ENCODE results near the gene SLC6A12.
"Not testable (repeated sequence)": the region's sequence is repeated elsewhere in the genome, so short reads cannot be mapped to it uniquely, and the experiment has no call there.

Gene SLC6A12

DNA sequence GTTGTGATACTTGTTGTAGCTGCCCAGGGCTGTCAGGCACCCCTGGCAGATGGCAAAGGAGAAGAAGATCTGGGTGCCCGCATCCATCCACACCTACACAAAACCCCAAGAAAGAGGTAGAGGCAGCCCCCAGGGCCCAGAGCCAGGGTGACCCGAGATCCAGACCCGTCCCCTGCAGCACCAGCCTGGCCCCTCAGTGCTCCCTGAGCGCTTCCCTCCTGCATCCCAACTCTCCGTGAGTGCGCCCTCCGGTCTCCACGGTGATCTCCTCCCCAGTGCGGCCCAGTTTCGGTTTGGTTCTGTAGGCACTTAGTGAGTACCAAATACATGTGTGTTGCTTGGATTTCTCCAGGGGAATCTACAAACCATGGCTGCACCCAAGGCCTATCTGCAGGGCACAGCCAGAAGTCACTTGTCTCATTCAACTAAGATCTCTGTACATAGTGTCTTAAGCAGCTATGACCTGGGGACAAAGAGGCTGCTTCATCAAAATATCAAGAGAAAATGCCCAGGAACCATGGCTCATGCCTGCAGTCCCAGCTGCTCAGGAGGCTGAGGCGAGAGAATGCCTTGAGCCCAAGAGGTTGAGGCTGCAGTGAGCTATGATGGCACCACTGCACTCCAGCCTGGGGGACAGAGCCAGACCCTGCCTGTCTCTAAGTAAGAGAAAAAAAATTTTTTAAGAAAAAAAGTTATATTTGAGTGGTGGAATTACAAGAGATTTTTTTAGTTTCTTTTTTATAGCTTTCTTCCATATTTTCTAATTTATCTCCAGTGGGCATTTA is 15.9 kb downstream of the SLC6A12 start:
- DNase-seq (ENCODE audit: low read depth, low spot score): no peak

GRCh38 chr12:197347-197746 is 16.6 kb downstream of the SLC6A12 start:
- no peak for DNase-seq (ENCODE audit: low read depth, low spot score)

GRCh38 chr12:196436-196835 is 17.5 kb downstream of the SLC6A12 start:
- no peak for DNase-seq (ENCODE audit: low read depth, low spot score)

- DNase-seq (ENCODE audit: low read depth, low spot score): no peak
These were observed 18.0 kb downstream of the SLC6A12 start for GRCh38 chr12:195951-196350.

DNA sequence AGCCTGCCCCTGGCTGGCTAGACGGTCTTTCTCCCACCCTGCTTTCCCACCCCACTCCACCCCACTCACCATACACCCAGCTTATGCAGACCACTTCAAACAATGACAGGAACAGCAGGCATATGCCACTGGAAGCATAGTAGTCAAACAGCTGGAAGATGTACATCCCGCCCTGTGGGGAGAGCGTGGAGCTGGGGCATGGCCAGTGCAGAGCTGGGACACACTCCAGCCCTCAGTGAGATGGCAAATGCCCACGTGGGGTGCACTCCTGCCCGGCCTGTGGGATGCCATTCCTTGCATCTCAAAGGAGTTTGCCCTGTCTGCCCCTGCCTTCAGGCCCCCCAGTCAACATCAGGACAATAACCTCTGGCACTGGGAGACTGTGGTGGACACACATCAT is 18.8 kb downstream of the SLC6A12 start:
- no peak for DNase-seq (ENCODE audit: low read depth, low spot score)

DNA sequence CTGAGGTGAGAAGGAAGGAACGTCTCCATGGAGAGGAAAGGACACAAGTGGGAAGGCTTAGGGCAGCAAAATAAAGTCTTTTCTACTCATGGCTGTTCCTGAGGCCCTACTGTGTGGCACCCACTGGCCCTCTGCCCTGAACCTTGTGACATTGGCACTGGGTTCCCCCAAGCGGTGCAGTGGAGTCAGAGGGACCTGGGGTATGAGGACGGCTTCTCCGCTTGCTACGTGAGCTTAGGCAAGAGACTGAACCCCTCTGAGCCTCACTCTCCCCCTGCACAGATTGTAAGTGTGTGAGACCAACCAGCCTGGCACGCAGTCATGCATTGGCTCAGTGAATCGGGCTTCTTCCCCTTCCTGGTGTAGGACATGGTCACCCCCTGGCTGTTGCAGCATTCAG is 19.7 kb downstream of the SLC6A12 start:
- DNase-seq (ENCODE audit: low read depth, low spot score): no peak

- DNase-seq (ENCODE audit: low read depth, low spot score): no peak
These were observed 20.7 kb downstream of the SLC6A12 start for GRCh38 chr12:193261-193660.

- DNase-seq (ENCODE audit: low read depth, low spot score): no peak
These were observed 22.4 kb downstream of the SLC6A12 start for GRCh38 chr12:191541-191940.

DNA sequence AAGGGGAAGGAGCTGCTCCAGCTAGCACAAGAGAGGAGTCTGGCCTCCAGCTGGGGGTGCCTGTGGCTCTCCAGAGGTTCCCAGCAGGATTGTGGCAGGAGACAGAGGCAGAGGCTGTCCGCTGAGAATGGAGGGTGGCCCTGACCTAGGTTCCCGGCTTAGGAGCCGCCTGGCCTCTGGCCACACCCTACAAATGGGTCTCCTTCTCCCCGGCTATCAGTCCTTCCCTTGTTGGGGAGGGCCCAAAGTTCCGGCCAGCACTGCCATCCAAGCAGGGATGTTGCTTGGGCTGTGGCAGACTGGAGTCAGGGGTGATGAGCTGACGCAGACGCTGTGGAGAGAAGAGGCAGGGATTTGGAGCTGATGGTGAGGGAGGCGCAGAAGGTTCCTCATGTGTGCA is 23.1 kb downstream of the SLC6A12 start:
- no peak for DNase-seq (ENCODE audit: low read depth, low spot score)

- DNase-seq (ENCODE audit: low read depth, low spot score): no peak
These were observed 24.4 kb downstream of the SLC6A12 start for GRCh38 chr12:189622-189962.

DNA sequence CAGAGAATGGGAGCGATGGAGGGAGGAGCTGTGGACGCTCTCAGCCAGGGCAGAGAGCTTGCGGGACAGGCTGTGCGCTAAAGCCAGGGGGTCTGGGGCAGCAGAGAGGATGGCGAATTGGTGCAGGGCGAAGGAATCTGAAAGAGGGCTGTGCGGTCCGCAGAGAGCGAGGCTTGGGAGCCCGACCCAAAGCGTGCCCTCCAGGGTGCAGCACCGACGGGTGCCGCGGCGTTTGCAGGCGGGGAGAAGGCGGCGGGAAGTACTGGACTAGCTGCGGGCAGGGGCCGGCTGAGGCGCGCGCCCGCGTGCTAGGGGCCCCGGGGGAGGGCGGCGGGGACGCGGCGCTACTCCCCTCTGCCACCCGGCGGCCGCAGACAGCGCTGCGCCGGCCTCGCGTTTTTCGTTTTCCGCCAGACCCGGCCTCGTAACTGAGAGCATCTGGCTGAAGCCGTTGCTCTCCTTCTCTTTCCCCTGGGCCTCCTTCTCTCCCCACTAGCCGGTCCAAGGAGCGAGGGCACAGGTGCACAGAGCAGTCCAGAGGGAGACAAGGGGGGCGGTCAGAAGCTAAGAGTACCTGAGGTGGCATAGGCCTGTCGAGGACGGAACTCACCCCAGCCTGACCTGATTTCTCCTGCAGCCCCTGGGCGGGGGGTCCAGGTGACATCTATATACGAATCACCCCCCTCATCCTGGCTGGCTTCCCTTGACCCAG is 24.9 kb downstream of the SLC6A12 start:
- DNase-seq (ENCODE audit: low read depth, low spot score): no peak

DNA sequence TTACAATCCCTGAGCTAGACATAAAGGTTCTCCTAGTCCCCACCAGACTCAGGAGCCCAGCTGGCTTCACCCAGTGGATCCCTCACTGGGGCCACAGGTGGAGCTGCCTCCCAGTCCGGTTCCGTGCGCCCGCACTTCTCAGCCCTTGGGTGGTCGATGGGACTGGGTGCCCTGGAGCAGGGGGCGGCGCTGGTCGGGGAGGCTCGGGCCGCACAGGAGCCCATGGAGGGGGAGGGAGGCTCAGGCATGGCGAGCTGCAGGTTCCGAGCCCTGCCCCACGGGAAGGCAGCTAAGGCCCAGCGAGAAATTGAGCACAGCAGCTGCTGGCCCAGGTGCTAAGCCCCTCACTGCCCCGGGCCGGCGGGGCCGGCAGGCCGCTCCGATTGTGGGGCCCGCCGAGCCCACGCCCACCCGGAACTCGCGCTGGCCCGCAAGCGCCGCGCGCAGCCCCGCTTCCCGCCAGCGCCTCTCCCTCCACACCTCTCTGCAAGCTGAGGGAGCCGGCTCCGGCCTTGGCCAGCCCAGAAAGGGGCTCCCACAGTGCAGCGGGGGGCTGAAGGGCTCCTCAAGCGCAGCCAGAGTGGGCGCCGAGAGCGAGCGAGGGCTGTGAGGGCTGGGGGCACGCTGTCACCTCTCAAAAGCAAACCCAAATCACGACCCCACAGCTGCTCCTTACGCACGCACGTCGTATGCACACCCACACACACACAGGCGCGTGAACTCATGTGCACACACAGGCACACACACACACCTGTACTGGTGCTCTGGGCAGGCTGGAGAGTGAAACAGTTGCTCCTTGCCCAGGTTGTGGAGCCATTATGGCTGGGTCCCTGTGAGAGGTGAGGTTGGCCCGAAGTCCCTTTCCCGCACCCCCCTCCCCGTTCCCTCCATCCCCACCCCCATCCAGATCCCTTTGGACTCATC is 25.7 kb downstream of the SLC6A12 start:
- DNase-seq (ENCODE audit: low read depth, low spot score): not testable (repeated sequence)

GRCh38 chr12:186006-186625 is 27.8 kb downstream of the SLC6A12 start:
- no peak for DNase-seq (ENCODE audit: low read depth, low spot score)

DNA sequence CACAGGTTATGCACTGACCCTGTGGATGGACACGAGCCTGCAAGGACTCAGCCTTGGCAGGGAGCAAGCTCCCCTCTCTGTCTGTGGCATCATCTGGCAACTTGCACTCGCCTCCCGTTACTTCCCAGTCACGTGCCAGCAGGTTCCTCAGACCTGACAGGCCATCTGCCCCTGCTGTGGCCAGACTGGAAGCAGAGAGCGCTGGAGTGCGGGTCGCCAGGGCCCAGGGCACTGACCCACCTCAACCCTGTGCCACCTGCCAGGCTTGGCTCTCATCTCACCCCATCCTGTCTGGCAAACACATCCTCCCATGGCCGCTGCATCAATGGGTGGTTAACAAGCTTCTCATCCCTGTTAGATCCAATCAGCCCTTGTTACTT is 28.4 kb downstream of the SLC6A12 start:
- no peak for DNase-seq (ENCODE audit: low read depth, low spot score)

DNA sequence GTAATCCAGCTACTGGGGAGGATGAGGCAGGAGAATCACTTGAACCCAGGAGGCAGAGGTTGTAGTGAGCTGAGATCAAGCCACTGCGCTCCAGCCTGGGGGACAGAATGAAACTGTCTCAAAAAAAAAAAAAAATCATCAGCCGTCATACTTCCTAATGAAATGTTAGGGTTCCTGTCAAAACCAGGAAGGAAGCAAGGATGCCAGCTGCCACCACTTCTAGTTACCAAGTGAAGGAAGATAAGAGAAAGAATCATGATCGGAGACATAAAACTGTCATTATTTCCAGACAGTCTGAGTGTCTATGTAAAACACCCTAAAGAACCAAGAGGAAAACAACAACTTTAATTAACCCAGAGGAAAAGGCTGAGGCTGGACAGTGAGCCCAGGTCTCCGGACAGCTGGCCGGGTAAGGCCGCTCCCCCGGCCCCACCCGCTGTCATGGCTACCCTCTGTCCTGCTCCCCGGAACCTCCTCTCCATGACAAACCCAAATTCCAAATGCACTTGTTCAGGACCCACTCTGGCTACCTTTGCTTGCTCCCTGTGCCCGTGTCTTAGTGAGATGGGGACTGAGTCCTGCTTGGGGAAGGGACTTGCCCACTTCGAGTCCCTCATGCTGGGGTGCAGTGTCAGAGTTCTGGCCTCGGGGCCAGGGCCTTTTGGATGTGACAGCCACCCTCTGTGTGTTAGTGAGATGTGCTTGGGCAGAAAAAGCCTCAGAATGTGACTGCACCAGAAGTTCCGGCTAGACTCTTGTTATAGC is 29.0 kb downstream of the SLC6A12 start:
- DNase-seq (ENCODE audit: low read depth, low spot score): no peak

GRCh38 chr12:182381-182892 is 31.5 kb downstream of the SLC6A12 start:
- no peak for DNase-seq (ENCODE audit: low read depth, low spot score)

DNA sequence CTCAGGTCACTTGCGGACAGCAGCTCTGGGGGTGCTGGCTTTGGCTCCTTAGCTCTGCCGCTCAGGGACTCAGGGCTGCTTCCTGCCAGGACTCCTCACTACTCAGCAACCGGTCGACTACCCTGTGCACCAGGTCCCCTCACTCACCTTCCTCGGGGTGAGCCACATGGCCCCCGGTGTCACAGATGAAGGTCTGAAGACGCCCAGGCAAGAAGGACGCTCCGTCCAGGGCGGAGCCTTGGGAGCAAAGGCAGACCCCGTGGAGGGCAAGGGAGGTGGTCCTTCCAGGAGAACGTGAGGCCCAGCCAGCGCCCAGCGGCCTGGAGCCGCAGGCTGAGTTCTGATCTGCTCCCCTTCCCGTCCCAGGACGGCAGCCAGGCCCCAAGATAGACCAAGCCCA is 32.0 kb downstream of the SLC6A12 start:
- DNase-seq (ENCODE audit: low read depth, low spot score): no peak

- no peak for DNase-seq (ENCODE audit: low read depth, low spot score)
These were observed 33.5 kb downstream of the SLC6A12 start for GRCh38 chr12:180445-180844.

DNA sequence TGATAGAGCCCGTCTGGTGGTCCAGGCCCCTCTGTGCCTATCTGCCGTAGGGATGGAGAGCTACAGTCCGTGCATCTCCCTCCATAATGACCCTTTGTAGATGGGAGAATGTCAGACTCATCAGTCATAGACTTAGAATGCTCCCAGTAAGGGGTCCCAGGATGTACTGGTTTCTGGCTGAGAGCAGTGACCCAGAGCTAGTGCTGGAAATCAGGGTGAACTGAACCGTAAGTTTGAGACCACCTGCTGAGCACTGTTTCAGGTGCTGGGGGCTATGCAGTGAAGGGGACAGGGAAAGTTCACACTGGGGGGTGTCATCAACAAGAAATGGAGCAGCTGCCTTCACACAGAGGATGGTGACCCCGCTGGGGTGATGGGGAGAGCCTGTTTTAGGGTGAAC is 34.1 kb downstream of the SLC6A12 start:
- no peak for DNase-seq (ENCODE audit: low read depth, low spot score)

GRCh38 chr12:179131-179884 is 34.6 kb downstream of the SLC6A12 start:
- DNase-seq (ENCODE audit: low read depth, low spot score): no peak
